Transverse colon (tissue), 4 donors: ENCODE results near the gene MSI2.

Source experiments
- CTCF ChIP-seq, 5 experiments: fragments of 200-600 bp in 3 of 5; fragments of 450-650 bp in 2 of 5; sonication (generic) in 3 of 5; IDR thresholded peaks; 1 replicate in 2 of 5; 2 replicates in 3 of 5; pipeline ENCODE4 v1.5.1; 2016 to 2017; ENCODE audit warnings: antibody characterized with exemption in 5 of 5, inconsistent platforms in 3 of 5, mild to moderate bottlenecking in 2 of 5, moderate library complexity in 1 of 5
- EP300 ChIP-seq: sonication (generic); formaldehyde crosslinking; IDR thresholded peaks from one replicate; pipeline ENCODE4 v1.6.1; 2017; ENCODE audit warnings: antibody characterized with exemption, low read depth
- POLR2A ChIP-seq: fragments of 450-650 bp; IDR thresholded peaks from one replicate; pipeline ENCODE4 v1.6.1; 2016; ENCODE audit warnings: antibody characterized with exemption, mild to moderate bottlenecking, moderate library complexity
- POLR2AphosphoS5 ChIP-seq, 3 donors: sonication (generic); formaldehyde crosslinking; IDR thresholded peaks; one replicate each; pipeline ENCODE4 v1.6.1; 2016; ENCODE audit warnings: antibody characterized with exemption in 3 of 3

GRCh38 chr17:57636274-57636673 is 380.0 kb downstream of the MSI2 start:
- TF ChIP-seq CTCF (IDR thresholded peaks at IDR 0.05) (no peak), POLR2A (no peak), POLR2AphosphoS5 (IDR thresholded peaks at IDR 0.05) (no peak), EP300 (no peak)
